CD4-positive, alpha-beta T cell treated with Interleukin-15 for 1 hour (primary cell): Measurements from ENCODE around the gene KLHL35.
"Not testable (repeated sequence)": the region's sequence is repeated elsewhere in the genome, so short reads cannot be mapped to it uniquely, and the experiment has no call there.

Experiments used
- DNase-seq: peaks from one replicate; pipeline ENCODE4 v3.0.0-alpha.2; 2020

KLHL35 gene

GRCh38 chr11:75423721-75424120 is 9.3 kb downstream of the KLHL35 start:
- DNase-seq, result no peak

- DNase-seq, result no peak
Observed at GRCh38 chr11:75422248-75423231, 10.5 kb downstream of the KLHL35 start.

DNA sequence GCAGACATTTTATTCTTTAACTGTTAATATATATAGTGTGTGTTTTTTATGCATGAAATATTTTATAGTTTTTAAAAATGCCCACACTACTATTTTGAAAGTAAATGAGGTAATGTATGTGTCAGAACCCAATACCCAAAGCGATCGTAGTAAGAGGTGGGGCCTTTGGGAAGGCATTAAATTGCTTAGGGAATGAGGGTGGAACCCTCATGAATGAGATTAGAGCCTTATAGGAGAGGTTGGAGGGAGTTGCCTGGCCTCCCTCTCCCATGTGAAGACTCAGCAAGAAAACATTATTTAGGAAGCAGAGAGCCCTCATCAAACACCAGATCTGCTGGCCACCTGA is 11.1 kb downstream of the KLHL35 start:
- no peak for DNase-seq

- no peak for DNase-seq
Observed at GRCh38 chr11:75421035-75421602, 11.9 kb downstream of the KLHL35 start.

GRCh38 chr11:75420224-75421034 is 12.6 kb downstream of the KLHL35 start:
- DNase-seq, result no peak

DNA sequence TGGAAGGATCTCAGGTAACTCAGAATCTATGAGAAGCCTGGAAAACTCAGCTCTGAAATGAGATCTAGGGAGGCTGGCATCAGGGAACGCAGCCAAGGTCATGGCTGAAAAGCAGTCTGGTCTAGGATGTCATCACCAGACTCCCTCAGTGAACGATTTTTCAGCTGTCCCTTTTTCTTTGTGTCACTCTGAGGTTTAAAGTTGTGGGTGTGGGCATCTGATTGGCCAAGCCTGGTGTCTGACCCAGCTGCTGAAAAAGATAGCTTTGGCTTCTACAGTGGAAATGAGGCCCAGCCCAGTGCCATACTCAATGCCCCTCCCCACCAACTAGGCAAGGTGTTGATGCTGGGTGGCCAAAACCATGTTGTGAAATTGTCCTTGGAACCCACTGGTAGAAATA is 19.1 kb downstream of the KLHL35 start:
- DNase-seq, result no peak

DNA sequence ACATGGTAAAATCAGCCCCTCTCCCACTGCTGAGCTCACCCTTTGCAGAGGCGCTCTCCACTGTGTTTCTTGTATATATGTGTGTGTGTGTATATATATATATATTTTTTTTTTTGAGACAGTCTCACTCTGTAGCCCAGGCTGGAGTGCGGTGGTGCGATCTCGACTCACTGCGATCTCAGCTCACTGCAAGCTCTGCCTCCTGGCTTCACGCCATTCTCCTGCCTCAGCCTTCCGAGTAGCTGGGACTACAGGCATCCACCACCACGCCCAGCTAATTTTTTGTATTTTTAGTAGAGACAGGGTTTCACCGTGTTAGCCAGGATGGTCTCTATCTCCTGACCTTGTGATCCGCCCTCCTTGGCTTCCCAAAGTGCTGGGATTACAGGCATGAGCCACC is 19.9 kb downstream of the KLHL35 start:
- not testable (repeated sequence) for DNase-seq

DNA sequence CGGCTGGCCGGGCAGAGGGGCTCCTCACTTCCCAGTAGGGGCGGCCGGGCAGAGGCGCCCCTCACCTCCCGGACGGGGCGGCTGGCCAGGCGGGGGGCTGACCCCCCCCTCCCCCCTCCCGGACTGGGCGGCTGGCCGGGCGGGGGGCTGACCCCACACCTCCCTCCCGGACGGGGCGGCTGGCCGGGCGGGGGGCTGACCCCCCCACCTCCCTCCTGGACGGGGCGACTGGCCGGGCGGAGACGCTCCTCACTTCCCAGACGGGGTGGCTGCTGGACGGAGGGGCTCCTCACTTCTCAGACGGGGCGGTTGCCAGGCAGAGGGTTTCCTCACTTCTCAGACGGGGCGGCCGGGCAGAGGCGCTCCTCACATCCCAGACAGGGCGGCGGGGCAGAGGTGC is 23.0 kb downstream of the KLHL35 start:
- not testable (repeated sequence) for DNase-seq

DNA sequence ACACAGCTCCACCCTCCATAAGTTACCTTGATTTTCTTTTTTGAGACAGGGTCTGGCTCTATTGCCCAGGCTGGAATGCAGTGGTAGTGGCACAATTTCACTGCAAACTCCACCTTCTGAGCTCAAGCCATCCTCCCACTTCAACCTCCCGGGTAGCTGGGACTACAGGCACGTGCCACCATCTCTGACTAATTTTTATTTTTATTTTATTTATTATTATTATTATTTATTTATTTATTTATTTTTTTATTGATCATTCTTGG is 24.1 kb downstream of the KLHL35 start:
- DNase-seq, result no peak

DNA sequence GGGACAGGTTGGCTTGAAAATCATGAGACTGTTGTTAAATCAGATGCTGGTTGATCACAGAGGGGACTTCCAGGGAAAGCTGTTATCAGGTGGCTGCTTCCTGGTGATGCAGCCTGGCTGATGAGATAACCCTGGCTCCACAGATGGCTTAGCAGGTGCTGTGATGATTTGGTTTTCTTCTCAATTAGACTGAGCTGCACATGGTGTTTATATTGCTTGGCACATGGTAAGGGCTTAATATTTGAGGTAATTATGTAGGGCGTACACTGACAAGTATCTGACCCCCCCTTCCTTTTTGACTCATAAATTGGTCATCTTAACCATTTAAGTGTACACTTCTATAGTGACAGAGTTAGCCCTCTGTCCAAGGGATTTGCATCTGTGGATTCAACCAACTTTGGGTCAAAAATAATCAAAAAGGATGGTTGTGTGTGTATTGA is 26.6 kb downstream of the KLHL35 start:
- DNase-seq, result no peak

DNA sequence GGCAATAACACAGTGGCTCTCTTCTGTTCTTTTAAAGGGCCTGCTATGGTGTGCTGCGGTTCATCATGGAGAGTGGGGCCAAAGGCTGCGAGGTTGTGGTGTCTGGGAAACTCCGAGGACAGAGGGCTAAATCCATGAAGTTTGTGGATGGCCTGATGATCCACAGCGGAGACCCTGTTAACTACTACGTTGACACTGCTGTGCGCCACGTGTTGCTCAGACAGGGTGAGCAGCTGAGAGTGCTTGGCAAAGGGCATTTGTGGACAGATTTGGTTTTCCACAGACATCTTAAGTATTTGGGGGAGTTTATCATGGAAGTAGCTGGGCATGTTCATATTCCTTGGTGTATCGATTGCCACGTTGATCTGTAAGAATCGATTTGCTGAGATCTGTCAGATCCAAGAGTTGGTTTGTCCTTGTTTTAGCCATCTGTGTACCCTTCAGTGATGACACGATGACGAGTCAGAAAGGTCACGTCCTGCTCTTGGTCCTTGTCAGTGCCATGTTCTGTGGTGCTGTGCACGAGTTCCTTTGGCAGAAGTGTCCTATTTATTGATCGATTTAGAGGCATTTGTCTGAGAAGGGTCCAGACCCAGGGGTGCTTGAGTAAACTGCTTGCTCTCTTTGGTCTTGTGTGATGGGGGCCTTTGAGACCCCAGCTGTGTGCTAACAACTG is 28.9 kb downstream of the KLHL35 start:
- no peak for DNase-seq

GRCh38 chr11:75403037-75403436 is 30.0 kb downstream of the KLHL35 start:
- DNase-seq, result no peak

- no peak for DNase-seq
Observed at GRCh38 chr11:75402002-75402773, 30.8 kb downstream of the KLHL35 start.

- no peak for DNase-seq
Observed at GRCh38 chr11:75400146-75400865, 32.7 kb downstream of the KLHL35 start.

DNA sequence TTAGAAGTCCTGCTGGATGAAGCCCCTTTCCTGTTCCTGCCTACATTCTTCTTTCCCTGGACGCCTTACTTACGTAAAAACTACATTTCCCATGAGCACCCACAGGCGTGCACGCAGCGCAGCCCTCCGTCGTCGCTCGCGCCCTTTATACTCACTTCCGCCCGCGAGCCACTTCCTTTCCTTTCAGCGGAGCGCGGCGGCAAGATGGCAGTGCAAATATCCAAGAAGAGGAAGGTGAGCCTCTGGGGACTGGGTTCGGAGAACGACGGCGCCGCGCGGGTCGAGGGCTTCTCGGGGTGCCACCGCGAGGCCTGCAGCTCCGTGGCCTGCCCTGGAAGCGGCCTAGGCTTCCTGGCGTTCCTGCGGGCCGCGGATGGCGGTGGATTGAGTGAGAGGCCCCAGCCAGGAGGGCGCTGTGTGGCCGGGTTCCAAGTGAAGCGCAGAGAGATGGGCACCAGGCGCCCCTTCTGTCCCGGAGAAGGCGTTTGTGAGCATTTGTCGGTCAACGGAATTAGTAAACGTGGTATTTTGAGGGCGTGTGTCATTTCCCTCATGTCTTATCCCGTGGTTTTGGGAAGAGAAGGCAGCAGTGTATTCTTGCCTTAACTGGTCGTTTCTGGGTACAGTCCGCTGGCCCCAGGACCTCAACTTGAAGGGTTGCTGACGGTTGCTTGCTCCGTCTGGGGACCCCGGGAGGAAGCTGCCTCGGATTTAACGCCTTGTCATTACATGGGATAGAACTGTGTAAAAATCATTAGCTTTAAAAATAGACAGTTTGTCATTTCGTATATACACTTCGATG is 33.5 kb downstream of the KLHL35 start, which contains the start of gene RPS3:
Gene RPS3, plus strand, starts transcription at position 175 of the 802 bp plus-strand sequence. Its CDS starts 30 bp downstream, at position 205.
- peak; percentile 88 for DNase-seq

DNA sequence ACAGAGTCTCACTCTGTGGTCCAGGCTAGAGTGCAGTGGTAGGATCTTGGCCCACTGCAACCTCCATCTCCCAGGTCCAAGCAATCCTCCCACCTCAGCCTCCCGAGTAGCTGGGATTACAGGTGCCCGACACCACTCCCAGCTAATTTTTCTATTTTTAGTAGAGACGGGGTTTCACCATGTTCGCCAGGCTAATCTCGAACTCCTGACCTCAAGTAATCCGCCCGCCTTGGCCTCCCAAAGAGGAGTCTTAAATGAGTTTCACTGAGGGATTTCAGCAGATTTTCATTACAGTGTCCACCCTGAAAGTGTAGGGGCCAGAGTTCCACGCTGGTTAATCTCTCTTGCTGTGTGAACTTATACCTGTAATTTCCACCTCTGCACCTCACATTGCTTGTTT is 34.1 kb downstream of the KLHL35 start:
- no peak for DNase-seq

DNA sequence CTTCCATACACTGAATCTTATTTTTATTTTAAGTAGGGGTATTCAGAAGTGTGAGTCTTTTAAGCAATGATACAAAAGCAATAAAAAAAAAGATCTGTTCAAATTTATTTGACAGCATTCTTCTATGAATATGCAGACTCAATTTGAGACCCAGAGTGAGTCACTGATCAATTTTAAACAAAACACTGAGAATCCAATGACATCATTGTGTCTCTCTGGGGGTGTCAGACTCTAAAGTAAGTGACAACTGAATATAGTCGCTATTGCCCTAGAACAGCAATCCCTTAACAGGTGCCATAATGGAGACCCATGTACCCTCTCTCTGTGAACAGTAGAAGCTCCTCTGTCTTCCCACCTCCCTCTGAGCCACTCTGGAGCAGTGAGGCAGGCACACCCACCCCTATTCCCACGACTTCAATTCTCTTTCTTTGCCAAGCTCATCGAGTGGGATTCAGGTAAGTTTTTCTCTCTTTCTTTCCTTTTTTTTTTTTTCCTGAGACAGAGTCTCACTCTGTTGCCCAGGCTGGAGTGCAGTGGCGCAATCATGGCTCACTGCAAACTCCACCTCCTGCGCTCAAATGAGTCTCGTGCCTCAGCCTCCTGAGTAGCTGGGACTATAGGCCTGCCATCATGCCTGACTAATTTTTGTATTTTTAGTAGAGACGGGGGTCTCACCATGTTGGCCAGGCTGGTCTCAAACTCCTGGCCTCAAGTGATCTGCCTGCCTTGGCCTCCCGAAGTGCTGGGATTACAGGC is 38.7 kb downstream of the KLHL35 start:
- DNase-seq, result no peak

DNA sequence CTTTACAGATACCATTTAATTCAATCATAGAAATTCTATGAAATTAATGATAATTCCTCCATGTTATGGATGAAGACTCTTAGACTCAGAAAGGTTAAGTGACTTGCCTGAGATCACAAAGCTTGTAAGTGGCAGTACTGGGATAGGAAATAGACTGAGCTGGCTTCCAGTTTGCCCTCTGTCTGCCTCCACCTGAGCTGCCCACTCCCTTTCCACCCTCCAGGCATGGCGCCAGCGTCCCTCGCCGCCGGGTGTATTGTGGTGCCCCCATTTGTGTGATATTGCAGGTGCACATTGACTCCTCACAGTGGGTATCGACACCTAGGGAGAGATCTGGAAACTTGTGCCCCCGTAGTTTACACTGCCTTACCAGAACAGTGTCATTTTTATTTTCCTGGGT is 43.1 kb downstream of the KLHL35 start:
- no peak for DNase-seq

- DNase-seq, result no peak
Observed at GRCh38 chr11:75389276-75389605, 43.8 kb downstream of the KLHL35 start.
